GM19025 (cell line): ENCODE results near the gene PCBD1.

Experiments used
- ATAC-seq: cut with Tn5 transposase; IDR thresholded peaks from one replicate; pipeline ENCODE4 v1.9.1; 2021; ENCODE audit warnings: mild to moderate bottlenecking, low read depth, moderate library complexity; ENCODE audit not compliant: unreplicated experiment

Gene PCBD1

DNA sequence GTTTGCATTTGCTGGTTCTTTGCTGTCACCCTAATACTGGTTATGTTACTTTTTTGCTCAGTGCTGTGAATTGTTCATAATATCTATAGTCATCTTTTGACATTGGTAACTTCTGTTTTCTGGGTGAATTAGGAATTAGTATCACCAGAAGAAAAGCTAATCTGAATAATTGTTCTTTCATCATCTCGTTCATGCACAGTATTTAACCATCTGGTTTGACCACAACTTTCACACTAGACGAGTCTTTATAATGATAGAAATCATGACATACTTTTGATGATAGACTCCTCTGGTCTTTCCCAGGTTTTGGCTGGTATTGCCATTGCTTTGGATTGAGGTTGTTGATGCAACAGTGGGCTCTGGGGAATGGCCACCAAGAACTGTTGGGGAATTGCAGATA, 47.5 kb downstream of the PCBD1 start:
- ATAC-seq: no peak

DNA sequence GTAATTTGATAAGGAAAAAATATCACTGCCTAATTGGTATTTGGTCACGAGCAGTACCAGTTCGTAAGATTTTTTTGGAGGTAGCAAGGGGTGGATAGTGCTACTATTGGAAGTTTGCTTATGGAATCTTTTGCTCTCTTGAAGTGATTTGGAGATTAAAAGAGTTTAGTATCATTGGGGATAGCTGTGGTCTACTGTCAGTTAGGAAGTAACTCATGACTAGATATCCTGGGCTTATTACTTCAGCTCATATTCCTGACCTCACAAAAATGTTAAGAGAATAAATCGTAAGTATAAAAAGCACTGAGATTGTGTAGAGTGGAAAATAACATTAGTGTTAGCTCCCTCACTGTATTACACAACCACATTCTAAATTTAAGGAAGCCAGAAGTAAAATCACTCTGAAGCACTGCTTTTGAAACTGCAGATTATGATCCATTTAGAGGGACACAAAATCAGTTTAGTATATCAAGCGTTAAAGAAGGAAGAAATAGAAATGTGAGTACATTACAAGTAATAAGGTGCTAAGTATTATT, 50.0 kb downstream of the PCBD1 start:
- no peak for ATAC-seq

DNA sequence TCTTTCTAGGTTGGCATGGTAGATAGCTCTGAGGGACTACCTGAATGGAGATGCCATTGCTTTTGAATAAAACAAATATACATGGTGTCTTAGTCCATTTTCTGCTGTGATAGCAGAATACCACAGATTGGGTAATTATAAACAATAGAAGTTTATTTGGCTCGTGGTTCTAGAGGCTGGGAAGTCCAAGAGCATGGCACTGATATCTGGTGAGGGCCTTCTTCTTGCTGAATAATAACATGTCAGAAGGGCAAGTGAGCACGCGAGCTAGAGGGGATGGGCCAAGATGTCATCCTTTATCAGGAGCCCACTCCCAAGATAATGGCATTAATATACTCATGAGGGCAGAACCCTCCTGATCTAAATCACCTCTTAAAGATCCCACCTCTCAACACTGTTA, 50.7 kb downstream of the PCBD1 start:
- ATAC-seq: no peak

DNA sequence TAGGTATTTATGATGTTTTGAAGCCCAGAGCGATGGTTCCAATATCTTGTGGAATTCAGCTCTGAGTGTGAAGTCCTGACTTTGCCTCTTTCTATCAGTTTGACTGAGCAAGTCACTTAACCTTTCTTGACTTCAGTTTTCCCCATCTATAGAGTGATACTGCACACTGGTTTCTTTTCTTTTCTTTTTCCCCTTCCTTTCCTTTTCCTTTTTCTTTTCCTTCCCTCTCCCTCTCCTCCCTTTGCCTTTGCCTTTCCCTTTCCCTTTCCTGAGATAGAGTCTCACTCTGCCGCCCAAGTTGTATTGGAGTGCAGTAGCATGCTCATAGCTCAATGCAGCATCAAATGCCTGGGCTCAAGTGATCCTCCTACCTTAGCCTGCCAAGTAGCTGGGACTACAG, 52.0 kb downstream of the PCBD1 start:
- ATAC-seq: no peak

DNA sequence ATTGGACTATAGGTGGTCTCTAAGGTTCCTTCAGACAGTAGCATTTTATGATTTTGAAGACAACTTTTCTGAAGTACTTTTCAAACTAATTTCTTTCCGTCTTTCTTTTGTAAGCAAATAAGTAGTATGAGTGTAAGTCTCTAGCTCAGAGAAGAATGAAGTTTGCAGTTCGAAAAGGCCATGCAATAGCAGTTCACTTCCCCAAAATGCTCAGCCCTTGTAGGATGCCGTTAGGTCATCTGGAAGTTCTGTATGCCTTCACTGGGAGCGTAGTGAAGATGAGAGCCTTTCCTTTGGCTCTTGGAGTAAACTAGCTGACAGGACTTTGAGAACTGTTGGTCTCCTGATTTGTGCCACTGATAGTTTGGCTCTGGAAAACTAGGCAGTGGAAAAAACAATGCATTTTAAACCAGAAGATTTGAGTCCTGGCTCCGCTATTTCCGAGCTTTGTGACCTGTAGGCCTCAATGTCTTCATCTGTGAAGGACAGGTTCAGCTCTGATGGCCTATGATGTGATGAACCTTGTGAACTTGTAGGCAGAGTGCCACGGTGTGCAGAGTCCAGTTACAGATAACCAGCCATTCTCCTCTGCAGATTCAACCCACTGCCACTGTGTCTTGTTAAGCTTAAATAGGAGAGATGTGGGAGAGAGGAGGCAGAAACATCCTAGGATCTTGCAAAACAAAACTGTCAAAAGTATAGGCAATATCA, 53.8 kb downstream of the PCBD1 start:
- ATAC-seq: no peak

DNA sequence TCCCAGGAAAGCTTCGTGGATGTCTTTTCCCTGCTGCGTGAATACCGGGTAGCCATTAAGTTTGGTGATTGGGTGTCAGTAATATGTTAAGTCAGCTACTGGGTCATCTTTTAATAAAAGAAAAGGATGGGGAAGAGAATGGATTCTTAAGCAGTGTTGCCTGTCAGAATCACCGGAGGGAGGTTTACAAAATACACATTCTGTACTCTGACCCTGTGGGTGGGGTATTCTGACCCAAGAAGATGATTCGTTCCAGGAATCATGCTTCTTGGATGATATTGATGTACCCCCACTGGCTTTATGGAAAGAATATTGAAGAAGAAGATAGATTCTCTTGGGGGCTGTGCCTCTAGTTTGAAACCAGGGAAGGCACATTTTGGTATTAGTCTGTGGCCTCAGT, 54.3 kb downstream of the PCBD1 start:
- no peak for ATAC-seq

DNA sequence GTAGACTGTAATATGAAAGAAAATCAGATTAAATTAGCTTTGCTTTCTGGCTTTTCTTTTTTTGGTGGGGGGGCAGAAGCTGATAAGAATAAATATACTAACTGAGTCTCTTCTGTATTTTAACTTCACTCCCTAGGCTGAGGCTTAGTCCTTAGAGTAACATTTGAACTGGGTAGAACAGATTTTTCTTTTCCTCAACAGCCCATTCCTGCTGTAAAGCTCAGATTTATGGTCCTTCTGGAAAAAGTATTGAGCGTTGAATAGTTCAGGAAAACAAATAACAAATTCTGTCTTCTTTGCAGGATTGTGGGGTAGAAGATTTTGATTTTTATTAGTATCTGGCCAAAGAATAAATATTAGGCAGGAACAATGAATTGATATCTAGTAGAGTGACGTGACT, 54.8 kb downstream of the PCBD1 start:
- no peak for ATAC-seq
